K562 (cell line): Measurements from ENCODE around the gene CNOT1. TPM values are rescaled to one million over a fixed set of nuclear protein-coding genes. Genes with fewer than 3 reads are reported as not detected.

Experiments
- ATAC-seq: fragments of 200-7000 bp; cut with Tn5 transposase; 3 replicates; pipeline ENCODE4 v1.9.1; 2020; ENCODE audit warnings: moderate library complexity
- BruUV-seq: library from RNA; stranded (reverse); fragments of 400-500 nt; replicated peaks from 2 replicates; lab custom pipeline; 2021; lab: Mats Ljungman, UMichigan
- CTCF ChIA-PET: fragments of 300-600 bp; formaldehyde crosslinking; extraction: SDS; loops from one replicate; lab custom pipeline; 2021; ENCODE audit warnings: low intra/inter-chr PET ratio; lab: Yijun Ruan, JAX
- POLR2A ChIA-PET: fragments of 300-600, 350-650 bp; sonication (Branson Sonifier 250); formaldehyde crosslinking; extraction: SDS; loops from one replicate; lab custom pipeline; 2021; ENCODE audit warnings: antibody characterized with exemption, inconsistent platforms; lab: Yijun Ruan, JAX
- DNase-seq, 4 experiments: peaks; one replicate each; pipeline versions ENCODE4 v3.0.0 to v3.0.0-alpha.2; 2011 to 2018; ENCODE audit warnings: low spot score in 3 of 4, mixed read lengths in 3 of 4; ENCODE audit errors: extremely low read depth in 1 of 4
- FAIRE-seq: peaks from 2 replicates; lab custom pipeline; 2011; peaks lifted over from hg19 to GRCh38; lab: Jason Lieb, UNC
- H2AFZ ChIP-seq: 2 replicates; pipeline ENCODE4 v1.6.0; 2011; ENCODE audit warnings: low read depth, low read length, control low read depth, inconsistent platforms
- H3K27ac ChIP-seq: fragments of 200-600 bp; 3 replicates; pipeline ENCODE4 v1.8.0; 2011; ENCODE audit warnings: low read depth, mild to moderate bottlenecking, control low read depth, inconsistent platforms, low read length, moderate library complexity, mixed read lengths; ENCODE audit errors: extremely low read depth
- H3K27me3 ChIP-seq, 2 experiments: fragments of 300-600 bp in 1 of 2; 2 replicates in 1 of 2; 3 replicates in 1 of 2; pipeline versions ENCODE4 v1.6.0 to v1.8.0; 2011; ENCODE audit warnings: inconsistent platforms in 2 of 2, low read length in 2 of 2, mild to moderate bottlenecking in 1 of 2, mixed read lengths in 1 of 2, moderate library complexity in 1 of 2; ENCODE audit not compliant: control insufficient read depth in 2 of 2, insufficient read depth in 2 of 2
- H3K36me3 ChIP-seq: fragments of 300-600 bp; 3 replicates; pipeline ENCODE4 v1.8.0; 2011; ENCODE audit warnings: mild to moderate bottlenecking, low read length, inconsistent platforms; ENCODE audit not compliant: control insufficient read depth, insufficient read depth
- H3K4me1 ChIP-seq, 2 experiments: fragments of 200-600 bp in 1 of 2; replicated peaks in 1 of 2; 2 replicates in 1 of 2; 3 replicates in 1 of 2; pipeline versions ENCODE4 v1.5.1 to v1.8.0; 2011; ENCODE audit warnings: inconsistent platforms in 2 of 2, low read length in 2 of 2, mild to moderate bottlenecking in 1 of 2, mixed read lengths in 1 of 2, moderate library complexity in 1 of 2; ENCODE audit not compliant: control insufficient read depth in 2 of 2, insufficient read depth in 2 of 2
- H3K4me2 ChIP-seq: 2 replicates; pipeline ENCODE4 v1.6.1; 2011; ENCODE audit warnings: low read length, control low read depth, inconsistent platforms, mixed read lengths; ENCODE audit not compliant: insufficient read depth
- H3K4me3 ChIP-seq: fragments of 200-600 bp; sonication (generic), shearing (Covaris generic); 2 replicates; pipeline ENCODE4 v1.5.1; 2016; ENCODE audit warnings: control low read depth, inconsistent platforms
- H3K79me2 ChIP-seq: fragments of 200-600 bp; 3 replicates; pipeline ENCODE4 v1.8.0; 2011; ENCODE audit warnings: low read length, inconsistent platforms; ENCODE audit not compliant: control insufficient read depth, insufficient read depth
- H3K9ac ChIP-seq, 2 experiments: 2 replicates each; pipeline versions ENCODE4 v1.6.0 to v1.6.1; 2011; ENCODE audit warnings: low read depth in 2 of 2, low read length in 2 of 2, control low read depth in 1 of 2, inconsistent platforms in 1 of 2, mild to moderate bottlenecking in 1 of 2, mixed read lengths in 1 of 2; ENCODE audit not compliant: insufficient read depth in 1 of 2
- H3K9me1 ChIP-seq: one replicate; pipeline ENCODE4 v1.6.0; 2011; ENCODE audit warnings: inconsistent platforms, mild to moderate bottlenecking, low read length, moderate library complexity; ENCODE audit not compliant: control insufficient read depth, insufficient read depth
- H3K9me3 ChIP-seq: replicated peaks from 2 replicates; pipeline ENCODE4 v1.5.1; 2011; ENCODE audit warnings: low read depth, low read length, inconsistent platforms; ENCODE audit not compliant: control insufficient read depth, insufficient read depth
- H4K20me1 ChIP-seq: replicated peaks from 2 replicates; pipeline ENCODE4 v1.6.1; 2011; ENCODE audit warnings: low read length, inconsistent platforms, mixed read lengths; ENCODE audit not compliant: control insufficient read depth, insufficient read depth
- CBX5 ChIP-seq: IDR thresholded peaks from 2 replicates; pipeline ENCODE4 v1.6.1; 2014; ENCODE audit warnings: low read depth, borderline replicate concordance
- CEBPB ChIP-seq: fragments of 450-650 bp; IDR thresholded peaks from 2 replicates; pipeline ENCODE4 v1.6.1; 2016; ENCODE audit warnings: missing genetic modification characterization, missing compliant biosample characterization
- CHD2 ChIP-seq: IDR thresholded peaks from 2 replicates; pipeline ENCODE4 v1.6.1; 2011; ENCODE audit warnings: low read depth, low read length
- HDGF ChIP-seq: fragments of 450-650 bp; IDR thresholded peaks from 2 replicates; pipeline ENCODE4 v1.6.1; 2016
- HSF4 ChIP-seq: fragments of 250-450 bp; sonication (Bioruptor Pico); IDR thresholded peaks from 2 replicates; pipeline ENCODE4 v2.1.2; 2022; ENCODE audit warnings: mild to moderate bottlenecking, moderate library complexity, borderline replicate concordance
- JUNB ChIP-seq: fragments of 450-650 bp; formaldehyde crosslinking; conservative IDR thresholded peaks from 2 replicates; pipeline ENCODE4 v1.4.0; 2020; ENCODE audit warnings: mild to moderate bottlenecking
- KHSRP ChIP-seq: fragments of 450-650 bp; IDR thresholded peaks from 2 replicates; pipeline ENCODE4 v1.6.1; 2017
- NR0B1 ChIP-seq: fragments of 450-650 bp; IDR thresholded peaks from one replicate; pipeline ENCODE4 v1.6.1; 2018; ENCODE audit warnings: mild to moderate bottlenecking, moderate library complexity; ENCODE audit not compliant: partially characterized antibody
- SREBF1 ChIP-seq: fragments of 150-350 bp; IDR thresholded peaks from 2 replicates; pipeline ENCODE4 v1.6.1; 2014; ENCODE audit warnings: antibody characterized with exemption, low read depth, low read length, borderline replicate concordance
- STAT5B ChIP-seq: fragments of 250-450 bp; sonication (Bioruptor Pico); IDR thresholded peaks from 2 replicates; pipeline ENCODE4 v1.8.0; 2021; ENCODE audit warnings: mild to moderate bottlenecking, inconsistent platforms
- WHSC1 ChIP-seq: IDR thresholded peaks from one replicate; pipeline ENCODE4 v1.6.1; 2012; ENCODE audit warnings: low read length, control low read depth, inconsistent platforms
- ZNF644 ChIP-seq: fragments of 200-800 bp; sonication (Bioruptor generic); IDR thresholded peaks from 2 replicates; pipeline ENCODE4 v1.6.1; 2016; ENCODE audit warnings: low read depth, missing genetic modification characterization, missing compliant biosample characterization
- ZSCAN29 ChIP-seq: fragments of 450-650 bp; IDR thresholded peaks from 2 replicates; pipeline ENCODE4 v1.6.1; 2017
- WGBS: fragments of 100-300 bp; shearing (Covaris generic); methylation state at CpG from one replicate; pipeline ENCODE4 v1.1.6; 2016; ENCODE audit warnings: low coverage, mixed read lengths; ENCODE audit not compliant: insufficient coverage; ENCODE audit errors: missing lambda C conversion rate; 5-methylcytosine and 5-hydroxymethylcytosine counted together
- in situ Hi-C: fragments of 300-500 bp; cut with MboI; formaldehyde crosslinking; loops from 4 replicates; pipeline ENCODE4 v1.15.0; 2018; ENCODE audit warnings: inconsistent platforms, mixed read lengths
- intact Hi-C: fragments of 100-400 bp; cut with micrococcal nuclease; formaldehyde crosslinking; loops from 2 replicates; pipeline ENCODE4 v1.14.2; 2022
- polyA plus RNA-seq, 8 experiments: library from polyadenylated mRNA; depleted of rRNA in 4 of 8; stranded (reverse) in 5 of 8; unstranded in 3 of 8; fragments of >200 nt; fragmentation: Nextera tagmentation in 2 of 8; fragmentation: Illumina TruSeq in 1 of 8; extraction: Ambion mirVana in 2 of 8; extraction: Trizol in 1 of 8; gene quantifications; 2 replicates each; pipeline versions ENCODE4 v1.2.1 to v1.2.3, GENCODE V29; 2011 to 2014; ENCODE audit warnings: inconsistent platforms in 1 of 8, missing spikeins in 1 of 8
- total RNA-seq, 7 experiments: library from RNA; depleted of rRNA in 6 of 7; stranded (reverse); fragments of >200 nt in 6 of 7; fragmentation: Illumina TruSeq in 2 of 7; extraction: Trizol in 2 of 7; gene quantifications; 2 replicates each; pipeline versions ENCODE4 v1.2.1 to v1.2.3, GENCODE V29; 2011 to 2021; ENCODE audit warnings: low replicate concordance in 1 of 7

CNOT1 gene
- total and polyA plus RNA-seq, 9 of the 15 experiments (the other 6 are each of a cell fraction or from before 2014, with no cell fraction given) = 110 to 270 (median 220) TPM

GRCh38 chr16:58579587-58579986, 50.0 kb downstream of the CNOT1 start:
- ATAC-seq (no peak), DNase-seq (no peak), FAIRE-seq (no peak)
- no peaks in the 10 kb centered on the region for H3K9me3 ChIP-seq
- H3K9ac ChIP-seq = no peak overlapping the region
- H2AFZ ChIP-seq = no peak overlapping the region
- BruUV-seq = no TSS peak
- POLR2A ChIA-PET = interaction anchor here (1.8 kb wide), 1 partner anchor 10 kb away, joined by 4 read pairs; no protein-coding TSS in a partner anchor
- no peak overlapping the region for H3K4me3 ChIP-seq
- peaks cover 3% of the 10 kb centered on the region; the same call in 2 of the 3 replicates for H3K79me2 ChIP-seq
- TF ChIP-seq WHSC1 (no peak), KHSRP (no peak), HSF4 (CRISPR knock-in tag) (no peak), ZNF644 (tag) (no peak), CBX5 (no peak), ZSCAN29 (no peak), SREBF1 (no peak), CEBPB (tag) (no peak), NR0B1 (no peak), CHD2 (no peak), STAT5B (CRISPR knock-in tag) (no peak), JUNB (CRISPR knock-in tag) (no peak), HDGF (no peak)
- no peaks in the 10 kb centered on the region for H4K20me1 ChIP-seq
- H3K27ac ChIP-seq = no peak overlapping the region
- in situ Hi-C loops = no loop called here
- no peaks in the 10 kb centered on the region for H3K9me1 ChIP-seq
- H3K36me3 ChIP-seq = peaks cover 97% of the 10 kb centered on the region
- intact Hi-C loops = loop anchor here (5.0 kb wide), 1 partner anchor 37 kb away; no protein-coding TSS in a partner anchor
- 94% methylated on average over 8 of the region's 8 CpGs for WGBS
- CTCF ChIA-PET = no interaction called here
- no peak overlapping the region for H3K4me2 ChIP-seq
- no peaks in the 10 kb centered on the region for H3K4me1 ChIP-seq
- H3K27me3 ChIP-seq = no peaks in the 10 kb centered on the region
